Peyer's patch (tissue), 4 donors: Measurements from ENCODE around the gene PPM1A.

ENCODE experiments used
- POLR2A ChIP-seq, 2 donors: fragments of 450-650 bp; IDR thresholded peaks; one replicate each; pipeline ENCODE4 v1.5.1; 2017; ENCODE audit warnings: antibody characterized with exemption in 2 of 2, mild to moderate bottlenecking in 2 of 2, moderate library complexity in 2 of 2
- TF ChIP-seq, protein P1 (sequence below), 6 experiments: fragments of 450-650 bp in 4 of 6; fragments of 200-600 bp in 2 of 6; sonication (generic) in 1 of 6; IDR thresholded peaks; one replicate each; pipeline ENCODE4 v1.5.1; 2017 to 2019; ENCODE audit warnings: antibody characterized with exemption in 6 of 6, mild to moderate bottlenecking in 3 of 6, moderate library complexity in 1 of 6

DNA sequence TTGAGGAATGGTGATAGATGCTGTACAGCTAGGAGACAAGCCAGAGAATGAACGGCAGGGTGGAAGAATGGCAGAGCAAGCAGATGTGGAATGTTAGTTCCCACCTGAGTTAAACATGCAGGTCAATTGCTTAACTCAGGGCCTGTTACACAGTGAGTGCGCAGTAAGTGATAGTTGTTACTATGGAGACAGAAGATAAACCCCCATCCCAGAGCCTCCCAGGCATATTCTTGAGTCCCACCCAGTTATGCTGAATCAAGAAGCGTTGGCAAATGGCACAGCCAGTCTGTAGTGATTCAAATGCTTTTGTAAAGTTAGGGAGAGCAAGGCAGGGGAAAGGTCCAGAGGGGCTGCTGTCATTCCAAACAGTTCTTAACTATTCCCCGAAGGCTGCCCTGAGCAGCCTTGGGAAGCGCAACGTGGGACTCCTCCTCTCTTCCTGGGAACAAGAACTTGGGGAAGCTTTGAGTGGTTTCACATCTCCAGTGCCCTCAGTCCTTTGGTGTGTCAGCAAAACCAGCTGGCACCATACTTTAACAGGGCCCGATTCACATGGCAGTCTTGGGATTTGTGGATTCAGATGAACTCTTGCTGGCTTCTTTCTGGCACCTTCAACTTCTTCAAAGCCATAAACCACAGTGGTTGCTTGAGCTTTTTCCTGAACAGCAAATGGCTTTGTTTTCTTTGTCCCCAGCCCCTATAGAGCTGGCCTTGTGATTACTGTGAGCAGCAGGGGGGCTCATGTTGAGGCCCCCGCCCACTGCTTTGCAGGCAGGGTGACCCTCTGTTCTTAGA, 66.4 kb downstream of the PPM1A start:
- TF ChIP-seq, protein P1, sequence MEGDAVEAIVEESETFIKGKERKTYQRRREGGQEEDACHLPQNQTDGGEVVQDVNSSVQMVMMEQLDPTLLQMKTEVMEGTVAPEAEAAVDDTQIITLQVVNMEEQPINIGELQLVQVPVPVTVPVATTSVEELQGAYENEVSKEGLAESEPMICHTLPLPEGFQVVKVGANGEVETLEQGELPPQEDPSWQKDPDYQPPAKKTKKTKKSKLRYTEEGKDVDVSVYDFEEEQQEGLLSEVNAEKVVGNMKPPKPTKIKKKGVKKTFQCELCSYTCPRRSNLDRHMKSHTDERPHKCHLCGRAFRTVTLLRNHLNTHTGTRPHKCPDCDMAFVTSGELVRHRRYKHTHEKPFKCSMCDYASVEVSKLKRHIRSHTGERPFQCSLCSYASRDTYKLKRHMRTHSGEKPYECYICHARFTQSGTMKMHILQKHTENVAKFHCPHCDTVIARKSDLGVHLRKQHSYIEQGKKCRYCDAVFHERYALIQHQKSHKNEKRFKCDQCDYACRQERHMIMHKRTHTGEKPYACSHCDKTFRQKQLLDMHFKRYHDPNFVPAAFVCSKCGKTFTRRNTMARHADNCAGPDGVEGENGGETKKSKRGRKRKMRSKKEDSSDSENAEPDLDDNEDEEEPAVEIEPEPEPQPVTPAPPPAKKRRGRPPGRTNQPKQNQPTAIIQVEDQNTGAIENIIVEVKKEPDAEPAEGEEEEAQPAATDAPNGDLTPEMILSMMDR (IDR thresholded peaks at IDR 0.05), result no peak
- no peak for TF ChIP-seq POLR2A (IDR thresholded peaks at IDR 0.05)
